HCT116 (cell line): Measurements from ENCODE around the gene CDK14. TPM values are rescaled to one million over a fixed set of nuclear protein-coding genes. Genes with fewer than 3 reads are reported as not detected.

Experiments used
- ATAC-seq: fragments of 200-7000 bp; cut with Tn5 transposase; 2 replicates; pipeline ENCODE4 v1.9.1; 2020; ENCODE audit warnings: mild to moderate bottlenecking, moderate library complexity
- BruUV-seq: library from RNA; stranded (reverse); fragments of 400-500 nt; replicated peaks from 2 replicates; lab custom pipeline; 2021; lab: Mats Ljungman, UMichigan
- CTCF ChIA-PET: fragments of 300-600 bp; sonication (Branson Sonifier 250); formaldehyde crosslinking; loops from one replicate; lab custom pipeline; 2021; ENCODE audit warnings: antibody characterized with exemption; lab: Charles Lee
- POLR2A ChIA-PET: fragments of 300-600, 350-600 bp; sonication (Branson Sonifier 250); formaldehyde crosslinking; loops from one replicate; lab custom pipeline; 2021; ENCODE audit warnings: antibody characterized with exemption; lab: Charles Lee
- RAD21 ChIA-PET, 2 experiments: fragments of 300-600 bp; sonication (Branson Sonifier 250); formaldehyde crosslinking; loops; one replicate each; lab custom pipeline; 2023; ENCODE audit warnings: low total read pairs in 2 of 2; ENCODE audit not compliant: uncharacterized antibody in 2 of 2, unreplicated experiment in 2 of 2, low non-redundant PET in 1 of 2; lab: Charles Lee
- DNase-seq: peaks from one replicate; pipeline ENCODE4 v3.0.0-alpha.2; 2010; ENCODE audit warnings: low read depth, low spot score
- H2AFZ ChIP-seq: fragments of 200-600 bp; shearing (Covaris generic), sonication (generic); 2 replicates; pipeline ENCODE4 v1.6.1; 2017; ENCODE audit warnings: low read depth, mixed run types, mixed read lengths, antibody characterized with exemption, low read length; ENCODE audit not compliant: poor library complexity, severe bottlenecking
- H3K27ac ChIP-seq: 2 replicates; pipeline ENCODE4 v1.5.1; 2012; ENCODE audit warnings: low read depth, low read length
- H3K27me3 ChIP-seq: fragments of 200-600 bp; sonication (generic); 2 replicates; pipeline ENCODE4 v1.6.1; 2016; ENCODE audit warnings: mixed run types, low read length, mixed read lengths; ENCODE audit not compliant: insufficient read depth
- H3K36me3 ChIP-seq, 2 experiments: fragments of 200-500 bp in 1 of 2; fragments of 200-600 bp in 1 of 2; sonication (Bioruptor generic) in 1 of 2; sonication (generic) in 1 of 2; 2 replicates each; pipeline versions ENCODE4 v1.5.1 to v1.6.1; 2014 to 2016; ENCODE audit warnings: low read length in 2 of 2, inconsistent platforms in 1 of 2, mixed read lengths in 1 of 2, mixed run types in 1 of 2; ENCODE audit not compliant: insufficient read depth in 2 of 2, control insufficient read depth in 1 of 2
- H3K4me1 ChIP-seq, 2 experiments: fragments of 200-600 bp in 1 of 2; sonication (generic) in 1 of 2; 2 replicates each; pipeline versions ENCODE4 v1.5.1 to v1.6.1; 2012 to 2017; ENCODE audit warnings: low read length in 2 of 2, inconsistent platforms in 1 of 2, mild to moderate bottlenecking in 1 of 2, mixed read lengths in 1 of 2, mixed run types in 1 of 2, moderate library complexity in 1 of 2; ENCODE audit not compliant: insufficient read depth in 2 of 2, control insufficient read depth in 1 of 2
- H3K4me2 ChIP-seq: fragments of 200-600 bp; sonication (generic); 2 replicates; pipeline ENCODE4 v1.6.1; 2017; ENCODE audit warnings: mixed run types, low read length, mixed read lengths
- H3K4me3 ChIP-seq, 2 experiments: fragments of 200-600 bp in 1 of 2; sonication (generic) in 1 of 2; replicated peaks in 1 of 2; 2 replicates each; pipeline ENCODE4 v1.5.1; 2011 to 2016; ENCODE audit warnings: low read length in 2 of 2, control low read depth in 1 of 2, low read depth in 1 of 2, mild to moderate bottlenecking in 1 of 2, mixed read lengths in 1 of 2, mixed run types in 1 of 2
- H3K79me2 ChIP-seq: fragments of 200-600 bp; sonication (generic); 2 replicates; pipeline ENCODE4 v1.6.1; 2017; ENCODE audit warnings: mild to moderate bottlenecking, mixed run types, low read length, moderate library complexity, mixed read lengths; ENCODE audit not compliant: insufficient read depth
- H3K9ac ChIP-seq: fragments of 200-600 bp; sonication (generic); 2 replicates; pipeline ENCODE4 v1.6.1; 2016; ENCODE audit warnings: low read length, mixed read lengths
- H3K9me2 ChIP-seq: fragments of 200-600 bp; sonication (generic), shearing (Covaris generic); 2 replicates; pipeline ENCODE4 v1.6.1; 2017; ENCODE audit warnings: mixed run types, mild to moderate bottlenecking, moderate library complexity; ENCODE audit not compliant: insufficient read depth
- H3K9me3 ChIP-seq, 2 experiments: fragments of 200-500 bp in 1 of 2; fragments of 200-600 bp in 1 of 2; sonication (Bioruptor generic) in 1 of 2; sonication (generic) in 1 of 2; 2 replicates each; pipeline ENCODE4 v1.6.1; 2014 to 2017; ENCODE audit warnings: low read length in 2 of 2, mixed read lengths in 2 of 2, inconsistent platforms in 1 of 2, low read depth in 1 of 2, mild to moderate bottlenecking in 1 of 2, mixed run types in 1 of 2, moderate library complexity in 1 of 2; ENCODE audit not compliant: control insufficient read depth in 1 of 2, insufficient read depth in 1 of 2
- H4K20me1 ChIP-seq: fragments of 200-600 bp; sonication (generic), shearing (Covaris generic); 2 replicates; pipeline ENCODE4 v1.6.1; 2017; ENCODE audit warnings: mixed run types, mild to moderate bottlenecking, moderate library complexity; ENCODE audit not compliant: insufficient read depth
- CBX3 ChIP-seq: IDR thresholded peaks from 2 replicates; pipeline ENCODE4 v1.6.1; 2012; ENCODE audit warnings: low read depth
- CEBPB ChIP-seq: IDR thresholded peaks from 2 replicates; pipeline ENCODE4 v1.6.1; 2012; ENCODE audit warnings: low read depth
- CTCF ChIP-seq, 3 experiments: fragments of 200-600 bp in 1 of 3; sonication (generic) in 1 of 3; IDR thresholded peaks in 2 of 3; conservative IDR thresholded peaks in 1 of 3; 2 replicates each; pipeline ENCODE4 v1.5.1; 2012 to 2017; ENCODE audit warnings: low read depth in 2 of 3, low read length in 2 of 3, antibody characterized with exemption in 1 of 3, borderline replicate concordance in 1 of 3, control low read depth in 1 of 3, mild to moderate bottlenecking in 1 of 3, mixed read lengths in 1 of 3, mixed run types in 1 of 3, moderate library complexity in 1 of 3; ENCODE audit not compliant: insufficient read depth in 1 of 3
- EGR1 ChIP-seq: IDR thresholded peaks from 2 replicates; pipeline ENCODE4 v1.6.1; 2012; ENCODE audit warnings: low read depth
- EZH2 ChIP-seq: fragments of 200-600 bp; sonication (generic); IDR thresholded peaks from 2 replicates; pipeline ENCODE4 v1.6.1; 2017; ENCODE audit warnings: antibody characterized with exemption, mixed run types
- EZH2phosphoT487 ChIP-seq: fragments of 200-600 bp; IDR thresholded peaks from 2 replicates; pipeline ENCODE4 v1.6.1; 2018; ENCODE audit warnings: antibody characterized with exemption, borderline replicate concordance
- FOSL1 ChIP-seq: IDR thresholded peaks from 2 replicates; pipeline ENCODE4 v1.6.1; 2012; ENCODE audit warnings: low read depth
- JUND ChIP-seq: IDR thresholded peaks from 2 replicates; pipeline ENCODE4 v1.6.1; 2012
- POLR2A ChIP-seq: IDR thresholded peaks from 2 replicates; pipeline ENCODE4 v1.7.0; 2011; ENCODE audit warnings: borderline replicate concordance; ENCODE audit not compliant: insufficient read depth, insufficient read length; ENCODE audit errors: extremely low read depth
- POLR2AphosphoS5 ChIP-seq: IDR thresholded peaks from 2 replicates; pipeline ENCODE4 v1.6.1; 2011; ENCODE audit warnings: mild to moderate bottlenecking, low read depth, low read length, moderate library complexity
- RAD21 ChIP-seq: IDR thresholded peaks from 2 replicates; pipeline ENCODE4 v1.6.1; 2012; ENCODE audit warnings: low read depth, mild to moderate bottlenecking
- SRF ChIP-seq: IDR thresholded peaks from 2 replicates; pipeline ENCODE4 v1.6.1; 2012; ENCODE audit warnings: low read depth
- TCF7L2 ChIP-seq: IDR thresholded peaks from 2 replicates; pipeline ENCODE4 v1.7.0; 2011; ENCODE audit warnings: borderline replicate concordance, inconsistent platforms; ENCODE audit not compliant: insufficient read depth, insufficient read length; ENCODE audit errors: extremely low read depth
- YY1 ChIP-seq: IDR thresholded peaks from 2 replicates; pipeline ENCODE4 v1.6.1; 2011; ENCODE audit warnings: low read length, low read depth, moderate library complexity, mild to moderate bottlenecking; ENCODE audit not compliant: insufficient replicate concordance; ENCODE audit errors: extremely low read depth
- ZBTB33 ChIP-seq: IDR thresholded peaks from 2 replicates; pipeline ENCODE4 v1.6.1; 2011; ENCODE audit warnings: mild to moderate bottlenecking, low read length, moderate library complexity; ENCODE audit not compliant: insufficient replicate concordance; ENCODE audit errors: extremely low read depth
- ZFX ChIP-seq: fragments of 450-650 bp; IDR thresholded peaks from 2 replicates; pipeline ENCODE4 v1.6.1; 2017
- ZNF274 ChIP-seq: fragments of 200-500 bp; sonication (Bioruptor generic); IDR thresholded peaks from 2 replicates; pipeline ENCODE4 v1.6.1; 2014; ENCODE audit warnings: mild to moderate bottlenecking, low read depth, low read length, inconsistent platforms
- intact Hi-C: fragments of 100-400 bp; cut with micrococcal nuclease; formaldehyde crosslinking; loops from 2 replicates; pipeline ENCODE4 v1.10.0; 2022
- total RNA-seq: library from RNA; stranded (reverse); gene quantifications from one replicate; pipeline ENCODE4 v1.2.1, GENCODE V29; 2021; ENCODE audit not compliant: unreplicated experiment
- TF ChIP-seq, protein P1 (sequence below): IDR thresholded peaks from 2 replicates; pipeline ENCODE4 v1.6.1; 2012

Gene CDK14
- total RNA-seq, 1 experiment from 2014 or later = 10.2 TPM

GRCh38 chr7:90660100-90660499 lies 64.0 kb downstream of the CDK14 start:
- H3K4me3 ChIP-seq = no peak overlapping the region
- DNase-seq (no peak), ATAC-seq (no peak)
- CTCF ChIA-PET = no interaction called here
- no peaks in the 10 kb centered on the region for H3K4me1 ChIP-seq
- BruUV-seq = no TSS peak
- no peaks in the 10 kb centered on the region for H3K27me3 ChIP-seq
- no peaks in the 10 kb centered on the region for H3K9me2 ChIP-seq
- RAD21 ChIA-PET = no interaction called here
- H3K79me2 ChIP-seq = no peaks in the 10 kb centered on the region
- no peak overlapping the region for H3K4me2 ChIP-seq
- H3K9me3 ChIP-seq = no peaks in the 10 kb centered on the region
- POLR2A ChIA-PET = no interaction called here
- TF ChIP-seq EZH2 = no peak
- TF ChIP-seq POLR2AphosphoS5 = no peak
- TF ChIP-seq, protein P1, sequence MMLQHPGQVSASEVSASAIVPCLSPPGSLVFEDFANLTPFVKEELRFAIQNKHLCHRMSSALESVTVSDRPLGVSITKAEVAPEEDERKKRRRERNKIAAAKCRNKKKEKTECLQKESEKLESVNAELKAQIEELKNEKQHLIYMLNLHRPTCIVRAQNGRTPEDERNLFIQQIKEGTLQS = no peak
- TF ChIP-seq CBX3 = no peak
- no peak for TF ChIP-seq RAD21
- TF ChIP-seq SRF = no peak
- H3K36me3 ChIP-seq = no peaks in the 10 kb centered on the region
- intact Hi-C loops = no loop called here
- H3K9ac ChIP-seq = no peak overlapping the region
- no peak overlapping the region for H3K27ac ChIP-seq
- no peak overlapping the region for H2AFZ ChIP-seq
- no peaks in the 10 kb centered on the region for H4K20me1 ChIP-seq

- RAD21 ChIA-PET = no interaction called here
- DNase-seq = no peak
- Histone ChIP-seq H3K4me2 (no peak overlapping the region), H3K4me3 (no peak overlapping the region), H3K27me3 (no peaks in the 10 kb centered on the region), H3K4me1 (no peaks in the 10 kb centered on the region), H3K27ac (no peak overlapping the region), H3K9ac (no peak overlapping the region), H2AFZ (no peak overlapping the region), H3K79me2 (no peaks in the 10 kb centered on the region), H3K36me3 (no peaks in the 10 kb centered on the region), H3K9me2 (no peaks in the 10 kb centered on the region), H3K9me3 (no peaks in the 10 kb centered on the region), H4K20me1 (no peaks in the 10 kb centered on the region)
- BruUV-seq = no TSS peak
- POLR2A ChIA-PET = no interaction called here
- intact Hi-C loops = no loop called here
- CTCF ChIA-PET = no interaction called here
- ATAC-seq = no peak
- TF ChIP-seq EGR1 (no peak), ZNF274 (no peak), YY1 (no peak), TCF7L2 (no peak), POLR2AphosphoS5 (no peak), EZH2 (no peak), JUND (no peak), ZFX (no peak), CTCF (IDR thresholded peaks at IDR 0.05 in 2 of 3, conservative IDR thresholded peaks at IDR 0.05 in 1 of 3; ENCODE audit: borderline replicate concordance in 1 of 3, insufficient read depth in 1 of 3, low read depth in 2 of 3, low read length in 2 of 3) (no peak), CBX3 (no peak), POLR2A (no peak), RAD21 (no peak), EZH2phosphoT487 (no peak), CEBPB (no peak), FOSL1 (no peak), ZBTB33 (no peak)
- TF ChIP-seq, protein P1 = no peak
Measured at GRCh38 chr7:90660819-90661218, 64.7 kb downstream of the CDK14 start.
